Trophoblast cell (in vitro differentiated cells and primary cell): ENCODE results near the gene LAMA2.
"Not testable (repeated sequence)": the region's sequence is repeated elsewhere in the genome, so short reads cannot be mapped to it uniquely, and the experiment has no call there.

ENCODE experiments used
- DNase-seq, 2 donors: peaks; one replicate each; pipeline ENCODE4 v3.0.0-alpha.2; 2016
- H2AFZ ChIP-seq: 2 replicates; pipeline ENCODE4 v1.6.1; 2013; ENCODE audit warnings: low read length, moderate library complexity, mild to moderate bottlenecking; ENCODE audit not compliant: insufficient read depth, poor library complexity
- H2AK5ac ChIP-seq: 2 replicates; pipeline ENCODE4 v1.6.1; 2013; ENCODE audit warnings: mild to moderate bottlenecking, low read length
- H2BK120ac ChIP-seq: 2 replicates; pipeline ENCODE4 v1.6.1; 2013; ENCODE audit warnings: low read length, mild to moderate bottlenecking, moderate library complexity; ENCODE audit not compliant: insufficient read depth, poor library complexity
- H2BK12ac ChIP-seq: 2 replicates; pipeline ENCODE4 v1.6.1; 2013; ENCODE audit warnings: mild to moderate bottlenecking, low read length, moderate library complexity
- H2BK5ac ChIP-seq: 2 replicates; pipeline ENCODE4 v1.6.1; 2013; ENCODE audit warnings: low read length, low read depth, moderate library complexity, mild to moderate bottlenecking; ENCODE audit not compliant: poor library complexity
- H3K14ac ChIP-seq: 2 replicates; pipeline ENCODE4 v1.6.1; 2013; ENCODE audit warnings: mild to moderate bottlenecking, low read length
- H3K18ac ChIP-seq: 2 replicates; pipeline ENCODE4 v1.6.1; 2013; ENCODE audit warnings: mild to moderate bottlenecking, low read length
- H3K23ac ChIP-seq: 2 replicates; pipeline ENCODE4 v1.6.1; 2013; ENCODE audit warnings: low read length
- H3K27ac ChIP-seq: 2 replicates; pipeline ENCODE4 v1.5.1; 2013; ENCODE audit warnings: low read depth, mild to moderate bottlenecking, inconsistent platforms, low read length, moderate library complexity
- H3K27me3 ChIP-seq: 2 replicates; pipeline ENCODE4 v1.6.1; 2013; ENCODE audit warnings: inconsistent platforms, mild to moderate bottlenecking, low read length, moderate library complexity; ENCODE audit not compliant: insufficient read depth
- H3K36me3 ChIP-seq, 2 experiments: 1 replicate in 1 of 2; 2 replicates in 1 of 2; pipeline ENCODE4 v1.6.1; 2013; ENCODE audit warnings: low read length in 2 of 2, mild to moderate bottlenecking in 2 of 2, moderate library complexity in 1 of 2; ENCODE audit not compliant: insufficient read depth in 2 of 2, control insufficient read depth in 1 of 2
- H3K4ac ChIP-seq: 2 replicates; pipeline ENCODE4 v1.6.1; 2013; ENCODE audit warnings: low read depth, mild to moderate bottlenecking, low read length, moderate library complexity
- H3K4me1 ChIP-seq, 2 experiments: 1 replicate in 1 of 2; 2 replicates in 1 of 2; pipeline ENCODE4 v1.6.1; 2013; ENCODE audit warnings: low read length in 2 of 2, mild to moderate bottlenecking in 2 of 2, moderate library complexity in 1 of 2; ENCODE audit not compliant: insufficient read depth in 2 of 2, control insufficient read depth in 1 of 2
- H3K4me2 ChIP-seq: 2 replicates; pipeline ENCODE4 v1.6.1; 2013; ENCODE audit warnings: inconsistent platforms, mild to moderate bottlenecking, low read length, moderate library complexity
- H3K4me3 ChIP-seq: 2 replicates; pipeline ENCODE4 v1.5.1; 2013; ENCODE audit warnings: mild to moderate bottlenecking, low read depth, low read length, inconsistent platforms
- H3K79me1 ChIP-seq: one replicate; pipeline ENCODE4 v1.6.1; 2013; ENCODE audit warnings: low read length
- H3K79me2 ChIP-seq: 2 replicates; pipeline ENCODE4 v1.6.1; 2013; ENCODE audit warnings: low read length, mild to moderate bottlenecking; ENCODE audit not compliant: control insufficient read depth, insufficient read depth, poor library complexity
- H3K9ac ChIP-seq: 2 replicates; pipeline ENCODE4 v1.6.1; 2013; ENCODE audit warnings: mild to moderate bottlenecking, low read length
- H3K9me3 ChIP-seq: 2 replicates; pipeline ENCODE4 v1.6.1; 2013; ENCODE audit warnings: low read depth, mild to moderate bottlenecking, control low read depth, inconsistent platforms, low read length; ENCODE audit not compliant: insufficient read depth
- H4K12ac ChIP-seq: 2 replicates; pipeline ENCODE4 v1.6.1; 2013; ENCODE audit warnings: low read depth, mild to moderate bottlenecking, low read length, moderate library complexity
- H4K8ac ChIP-seq: 2 replicates; pipeline ENCODE4 v1.6.1; 2013; ENCODE audit warnings: low read depth, mild to moderate bottlenecking, low read length, moderate library complexity
- H4K91ac ChIP-seq: one replicate; pipeline ENCODE4 v1.6.1; 2013; ENCODE audit warnings: low read depth, mild to moderate bottlenecking, low read length, moderate library complexity
- WGBS: extraction: QIAGEN DNeasy Blood & Tissue Kit; methylation state at CpG from one replicate; pipeline ENCODE4 v1.1.7; 2013; ENCODE audit warnings: missing lambda C conversion rate; ENCODE audit not compliant: insufficient read length, insufficient coverage; ENCODE audit errors: extremely low coverage; 5-methylcytosine and 5-hydroxymethylcytosine counted together

Gene LAMA2

DNA sequence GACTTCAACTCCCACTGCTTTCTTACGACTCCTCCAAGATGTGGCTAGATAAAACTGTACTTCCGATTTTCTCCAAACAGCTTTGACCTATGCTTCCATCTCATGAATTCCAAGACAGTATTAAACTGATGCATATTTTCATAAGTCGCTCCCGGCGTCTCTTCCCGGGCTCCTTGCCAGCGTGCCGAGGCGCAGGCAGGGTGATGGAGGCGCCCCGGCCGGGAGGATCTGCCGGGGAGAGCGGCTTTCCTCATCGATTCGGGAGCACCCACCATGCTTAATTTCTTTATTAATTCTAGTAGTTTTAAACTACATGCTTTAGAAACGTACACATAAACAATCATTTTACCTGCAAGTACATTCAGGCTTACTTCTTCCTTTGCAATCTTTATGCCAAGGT is 276.3 kb downstream of the LAMA2 start:
- H3K79me2 ChIP-seq, H3K14ac ChIP-seq, H2AFZ ChIP-seq, H3K36me3 ChIP-seq, H3K18ac ChIP-seq, H2BK12ac ChIP-seq, H2AK5ac ChIP-seq, H3K4me2 ChIP-seq, H3K27ac ChIP-seq, H2BK120ac ChIP-seq, H3K23ac ChIP-seq, H3K27me3 ChIP-seq, DNase-seq, H3K9ac ChIP-seq, H4K12ac ChIP-seq, H3K79me1 ChIP-seq, H3K4ac ChIP-seq, H3K9me3 ChIP-seq, H3K4me3 ChIP-seq, H4K8ac ChIP-seq, H3K4me1 ChIP-seq, H4K91ac ChIP-seq, H2BK5ac ChIP-seq: not testable (repeated sequence)
- WGBS = no CpG with 5 or more reads among the region's 17 CpGs

GRCh38 chr6:129162605-129163004 is 279.7 kb downstream of the LAMA2 start:
- Histone ChIP-seq H4K8ac (no peak overlapping the region), H4K91ac (no peak overlapping the region), H3K79me2 (no peaks in the 10 kb centered on the region), H3K9ac (no peak overlapping the region), H3K27ac (no peak overlapping the region), H2AFZ (no peak overlapping the region), H3K4me3 (no peak overlapping the region), H2BK12ac (no peak overlapping the region), H3K36me3 (no peaks in the 10 kb centered on the region), H3K14ac (no peak overlapping the region), H2BK120ac (no peak overlapping the region), H2AK5ac (no peak overlapping the region), H3K4me2 (no peak overlapping the region), H3K9me3 (no peaks in the 10 kb centered on the region), H4K12ac (no peak overlapping the region), H3K18ac (no peak overlapping the region), H2BK5ac (no peak overlapping the region), H3K4me1 (no peaks in the 10 kb centered on the region), H3K79me1 (no peaks in the 10 kb centered on the region), H3K4ac (no peak overlapping the region), H3K27me3 (no peaks in the 10 kb centered on the region), H3K23ac (no peak overlapping the region)
- WGBS = no CpG with 5 or more reads among the region's 1 CpG
- DNase-seq = no peak

DNA sequence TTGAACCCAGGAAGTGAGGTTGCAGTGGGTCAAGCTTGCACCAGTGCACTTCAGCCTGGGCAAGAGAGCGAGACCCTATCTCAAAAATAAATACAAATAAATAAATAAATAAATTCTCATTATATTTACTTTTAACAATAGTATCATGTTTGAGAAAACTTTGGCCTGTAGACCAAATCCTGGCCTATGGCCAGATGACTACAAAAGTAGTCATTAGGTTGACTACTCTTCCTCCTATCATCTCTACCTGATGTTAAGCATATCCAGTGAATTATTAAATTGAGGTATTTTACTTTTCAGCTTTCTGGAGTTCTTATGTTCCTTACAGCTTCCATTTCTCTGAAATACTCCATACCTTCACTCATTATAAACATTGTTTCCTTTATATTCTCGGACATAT is 280.6 kb downstream of the LAMA2 start:
- no CpG with 5 or more reads among the region's 2 CpGs for WGBS
- no peak overlapping the region for H2BK12ac ChIP-seq

GRCh38 chr6:129164032-129164431 is 281.1 kb downstream of the LAMA2 start:
- no peak overlapping the region for H2AFZ ChIP-seq
- no peak overlapping the region for H4K8ac ChIP-seq
- no peak overlapping the region for H4K91ac ChIP-seq
- no peaks in the 10 kb centered on the region for H3K79me1 ChIP-seq
- no peak overlapping the region for H2AK5ac ChIP-seq
- DNase-seq = no peak
- no peak overlapping the region for H3K4me2 ChIP-seq
- H2BK5ac ChIP-seq = no peak overlapping the region
- H3K79me2 ChIP-seq = no peaks in the 10 kb centered on the region
- H3K4me1 ChIP-seq = no peaks in the 10 kb centered on the region
- no peak overlapping the region for H3K4ac ChIP-seq
- no CpG with 5 or more reads among the region's 3 CpGs for WGBS
- no peak overlapping the region for H4K12ac ChIP-seq
- no peak overlapping the region for H3K27ac ChIP-seq
- no peak overlapping the region for H3K23ac ChIP-seq
- H3K4me3 ChIP-seq = no peak overlapping the region
- no peak overlapping the region for H3K18ac ChIP-seq
- no peaks in the 10 kb centered on the region for H3K27me3 ChIP-seq
- H2BK120ac ChIP-seq = no peak overlapping the region
- H2BK12ac ChIP-seq = no peak overlapping the region
- H3K14ac ChIP-seq = no peak overlapping the region
- no peaks in the 10 kb centered on the region for H3K36me3 ChIP-seq
- H3K9me3 ChIP-seq = no peaks in the 10 kb centered on the region
- H3K9ac ChIP-seq = no peak overlapping the region

More for the DNA sequence above, 280.6 kb downstream of the LAMA2 start:
- Histone ChIP-seq H4K8ac (no peak overlapping the region), H3K79me1 (no peaks in the 10 kb centered on the region), H2BK120ac (no peak overlapping the region), H3K14ac (no peak overlapping the region), H3K23ac (no peak overlapping the region), H3K4me2 (no peak overlapping the region), H2AFZ (no peak overlapping the region), H3K4me3 (no peak overlapping the region), H3K9ac (no peak overlapping the region), H3K36me3 (no peaks in the 10 kb centered on the region), H3K4ac (no peak overlapping the region), H3K27me3 (no peaks in the 10 kb centered on the region), H4K91ac (no peak overlapping the region), H2BK5ac (no peak overlapping the region), H3K79me2 (no peaks in the 10 kb centered on the region), H3K18ac (no peak overlapping the region), H3K4me1 (no peaks in the 10 kb centered on the region), H3K9me3 (no peaks in the 10 kb centered on the region), H2AK5ac (no peak overlapping the region), H3K27ac (no peak overlapping the region), H4K12ac (no peak overlapping the region)
- DNase-seq = no peak
